ENCODE measurements around the gene GPC3.

DNA sequence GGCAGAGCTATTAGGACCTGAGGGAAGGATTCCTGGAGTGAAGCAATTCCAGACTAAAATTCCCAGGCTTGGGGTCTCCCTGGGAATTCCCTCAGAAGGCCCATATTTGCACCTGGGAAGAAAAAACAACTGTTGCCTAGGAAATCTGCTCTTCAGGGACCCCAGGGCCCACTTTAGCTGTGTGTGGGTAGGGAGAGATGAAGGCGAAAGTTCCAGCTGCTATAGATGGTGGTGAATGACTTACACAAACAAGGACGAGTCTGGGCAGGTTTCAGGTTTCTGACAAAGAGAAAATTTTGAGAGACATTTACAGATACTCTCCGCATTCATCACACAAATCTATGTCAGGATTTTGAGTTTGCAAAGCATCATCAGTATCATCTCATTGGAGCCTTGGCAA is 126.1 kb downstream of the GPC3 start:
- TF ChIP-seq, protein P1, sequence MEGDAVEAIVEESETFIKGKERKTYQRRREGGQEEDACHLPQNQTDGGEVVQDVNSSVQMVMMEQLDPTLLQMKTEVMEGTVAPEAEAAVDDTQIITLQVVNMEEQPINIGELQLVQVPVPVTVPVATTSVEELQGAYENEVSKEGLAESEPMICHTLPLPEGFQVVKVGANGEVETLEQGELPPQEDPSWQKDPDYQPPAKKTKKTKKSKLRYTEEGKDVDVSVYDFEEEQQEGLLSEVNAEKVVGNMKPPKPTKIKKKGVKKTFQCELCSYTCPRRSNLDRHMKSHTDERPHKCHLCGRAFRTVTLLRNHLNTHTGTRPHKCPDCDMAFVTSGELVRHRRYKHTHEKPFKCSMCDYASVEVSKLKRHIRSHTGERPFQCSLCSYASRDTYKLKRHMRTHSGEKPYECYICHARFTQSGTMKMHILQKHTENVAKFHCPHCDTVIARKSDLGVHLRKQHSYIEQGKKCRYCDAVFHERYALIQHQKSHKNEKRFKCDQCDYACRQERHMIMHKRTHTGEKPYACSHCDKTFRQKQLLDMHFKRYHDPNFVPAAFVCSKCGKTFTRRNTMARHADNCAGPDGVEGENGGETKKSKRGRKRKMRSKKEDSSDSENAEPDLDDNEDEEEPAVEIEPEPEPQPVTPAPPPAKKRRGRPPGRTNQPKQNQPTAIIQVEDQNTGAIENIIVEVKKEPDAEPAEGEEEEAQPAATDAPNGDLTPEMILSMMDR (conservative IDR thresholded peaks at IDR 0.05): no peak
- no peak for TF ChIP-seq ZFX (IDR thresholded peaks at IDR 0.05)

All from C4-2B (cell line).